Astrocyte (in vitro differentiated cells and primary cell): ENCODE results near the gene CAMK1D. TPM values are rescaled to one million over a fixed set of nuclear protein-coding genes. Genes with fewer than 3 reads are reported as not detected.

Source experiments
- DNase-seq: peaks from one replicate; pipeline ENCODE4 v3.0.0-alpha.2; 2010; ENCODE audit warnings: low read depth
- FAIRE-seq: peaks from 2 replicates; lab custom pipeline; 2011; peaks lifted over from hg19 to GRCh38; lab: Jason Lieb, UNC
- H2AFZ ChIP-seq: 2 replicates; pipeline ENCODE4 v1.6.0; 2012; ENCODE audit warnings: low read depth, low read length, inconsistent platforms
- H3K27ac ChIP-seq: 2 replicates; pipeline ENCODE4 v1.5.1; 2011; ENCODE audit warnings: low read depth, low read length, inconsistent platforms
- H3K27me3 ChIP-seq: 2 replicates; pipeline ENCODE4 v1.6.0; 2011; ENCODE audit warnings: low read length, inconsistent platforms; ENCODE audit not compliant: insufficient read depth
- H3K36me3 ChIP-seq: 2 replicates; pipeline ENCODE4 v1.5.1; 2011; ENCODE audit warnings: low read length, inconsistent platforms; ENCODE audit not compliant: insufficient read depth
- H3K4me1 ChIP-seq: 2 replicates; pipeline ENCODE4 v1.5.1; 2011; ENCODE audit warnings: low read length, inconsistent platforms; ENCODE audit not compliant: insufficient read depth
- H3K4me2 ChIP-seq: 2 replicates; pipeline ENCODE4 v1.6.0; 2012; ENCODE audit warnings: low read length, inconsistent platforms
- H3K4me3 ChIP-seq: 2 replicates; pipeline ENCODE4 v1.5.1; 2011; ENCODE audit warnings: low read depth, mild to moderate bottlenecking, low read length, inconsistent platforms; ENCODE audit not compliant: insufficient read depth
- H3K79me2 ChIP-seq: 2 replicates; pipeline ENCODE4 v1.6.0; 2012; ENCODE audit warnings: mild to moderate bottlenecking, low read length, inconsistent platforms; ENCODE audit not compliant: insufficient read depth
- H3K9ac ChIP-seq: 2 replicates; pipeline ENCODE4 v1.6.0; 2012; ENCODE audit warnings: mild to moderate bottlenecking, low read length, inconsistent platforms
- H3K9me3 ChIP-seq: 2 replicates; pipeline ENCODE4 v1.5.1; 2012; ENCODE audit warnings: low read depth, mild to moderate bottlenecking, low read length, inconsistent platforms; ENCODE audit not compliant: insufficient read depth
- H4K20me1 ChIP-seq: 2 replicates; pipeline ENCODE4 v1.6.0; 2012; ENCODE audit warnings: low read length, inconsistent platforms; ENCODE audit not compliant: insufficient read depth
- H3K27ac Mint-ChIP-seq: one replicate; pipeline ENCODE4 v1.8.0; 2021; ENCODE audit warnings: mild to moderate bottlenecking, mixed read lengths; ENCODE audit not compliant: unreplicated experiment
- H3K27me3 Mint-ChIP-seq: one replicate; pipeline ENCODE4 v1.8.0; 2021; ENCODE audit warnings: low read depth, mixed read lengths; ENCODE audit not compliant: unreplicated experiment
- H3K36me3 Mint-ChIP-seq: one replicate; pipeline ENCODE4 v1.8.0; 2021; ENCODE audit warnings: low read depth, mixed read lengths; ENCODE audit not compliant: unreplicated experiment
- H3K4me1 Mint-ChIP-seq: one replicate; pipeline ENCODE4 v1.8.0; 2021; ENCODE audit warnings: low read depth, mixed read lengths; ENCODE audit not compliant: unreplicated experiment
- H3K4me3 Mint-ChIP-seq: one replicate; pipeline ENCODE4 v1.8.0; 2021; ENCODE audit warnings: mild to moderate bottlenecking, moderate library complexity, mixed read lengths; ENCODE audit not compliant: unreplicated experiment
- H3K9me3 Mint-ChIP-seq: one replicate; pipeline ENCODE4 v1.8.0; 2021; ENCODE audit warnings: mild to moderate bottlenecking, mixed read lengths; ENCODE audit not compliant: unreplicated experiment
- EZH2 ChIP-seq: IDR thresholded peaks from 2 replicates; pipeline ENCODE4 v1.6.1; 2012; ENCODE audit warnings: mild to moderate bottlenecking, low read length, inconsistent platforms; ENCODE audit not compliant: insufficient read depth
- total RNA-seq: library from RNA; stranded (reverse); gene quantifications from 2 replicates; pipeline ENCODE4 v1.2.1, GENCODE V29; 2021
- TF ChIP-seq, protein P1 (sequence below): IDR thresholded peaks from 2 replicates; pipeline ENCODE4 v1.5.1; 2011; ENCODE audit warnings: low read depth, mild to moderate bottlenecking, inconsistent platforms, low read length, moderate library complexity; ENCODE audit not compliant: insufficient read depth

CAMK1D gene
- total RNA-seq, 1 donor from 2014 or later: 23.6 TPM

DNA sequence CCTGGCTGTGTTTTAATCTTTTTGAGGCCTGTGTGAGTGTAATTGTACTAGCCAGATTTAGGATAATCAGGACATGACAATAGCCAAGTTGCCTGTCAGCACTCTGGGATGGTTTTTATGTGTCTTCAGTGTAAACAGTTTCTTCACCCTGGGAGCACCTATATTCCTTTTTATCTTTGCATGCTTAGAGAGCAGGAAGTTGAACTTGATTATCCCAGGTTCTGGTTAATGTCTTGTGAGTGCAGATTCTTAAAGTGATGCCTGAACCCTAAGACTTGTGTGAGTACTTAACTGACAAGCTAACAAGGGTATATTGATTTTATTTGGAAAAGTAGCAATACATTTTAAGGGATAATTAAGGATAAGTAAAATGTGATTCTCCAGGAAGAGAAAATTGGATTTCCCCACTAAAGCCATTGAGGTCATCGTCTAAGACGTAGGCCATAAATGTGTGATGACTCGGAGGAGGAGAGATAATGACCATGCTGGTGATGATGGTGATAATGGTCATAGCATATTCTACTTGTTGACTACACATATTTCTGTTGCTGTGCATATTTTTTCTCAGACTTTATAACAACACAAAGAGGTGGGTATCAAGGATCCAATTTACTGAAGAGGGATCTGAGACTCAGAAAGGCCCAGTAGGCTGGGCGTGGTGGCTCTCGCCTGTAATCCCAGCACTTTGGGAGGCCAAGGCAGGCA lies 234.7 kb downstream of the CAMK1D start:
- Histone ChIP-seq H3K36me3 (no peaks in the 10 kb centered on the region), H2AFZ (no peak overlapping the region), H3K9me3 (no peaks in the 10 kb centered on the region), H3K79me2 (peaks cover 7% of the 10 kb centered on the region), H3K4me1 (peaks cover 4% of the 10 kb centered on the region), H4K20me1 (peaks cover 33% of the 10 kb centered on the region), H3K4me2 (no peak overlapping the region), H3K9ac (no peak overlapping the region), H3K27ac (no peak overlapping the region), H3K27me3 (no peaks in the 10 kb centered on the region), H3K4me3 (no peak overlapping the region)
- H3K27me3 Mint-ChIP-seq: no peaks in the 10 kb centered on the region
- DNase-seq (no peak), FAIRE-seq (no peak)
- TF ChIP-seq, protein P1, sequence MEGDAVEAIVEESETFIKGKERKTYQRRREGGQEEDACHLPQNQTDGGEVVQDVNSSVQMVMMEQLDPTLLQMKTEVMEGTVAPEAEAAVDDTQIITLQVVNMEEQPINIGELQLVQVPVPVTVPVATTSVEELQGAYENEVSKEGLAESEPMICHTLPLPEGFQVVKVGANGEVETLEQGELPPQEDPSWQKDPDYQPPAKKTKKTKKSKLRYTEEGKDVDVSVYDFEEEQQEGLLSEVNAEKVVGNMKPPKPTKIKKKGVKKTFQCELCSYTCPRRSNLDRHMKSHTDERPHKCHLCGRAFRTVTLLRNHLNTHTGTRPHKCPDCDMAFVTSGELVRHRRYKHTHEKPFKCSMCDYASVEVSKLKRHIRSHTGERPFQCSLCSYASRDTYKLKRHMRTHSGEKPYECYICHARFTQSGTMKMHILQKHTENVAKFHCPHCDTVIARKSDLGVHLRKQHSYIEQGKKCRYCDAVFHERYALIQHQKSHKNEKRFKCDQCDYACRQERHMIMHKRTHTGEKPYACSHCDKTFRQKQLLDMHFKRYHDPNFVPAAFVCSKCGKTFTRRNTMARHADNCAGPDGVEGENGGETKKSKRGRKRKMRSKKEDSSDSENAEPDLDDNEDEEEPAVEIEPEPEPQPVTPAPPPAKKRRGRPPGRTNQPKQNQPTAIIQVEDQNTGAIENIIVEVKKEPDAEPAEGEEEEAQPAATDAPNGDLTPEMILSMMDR: no peak
- TF ChIP-seq EZH2: no peak
- H3K36me3 Mint-ChIP-seq: peaks cover 3% of the 10 kb centered on the region
- peaks cover 2% of the 10 kb centered on the region for H3K4me1 Mint-ChIP-seq
- H3K4me3 Mint-ChIP-seq: no peak overlapping the region
- peaks cover 11% of the 10 kb centered on the region for H3K9me3 Mint-ChIP-seq
- no peak overlapping the region for H3K27ac Mint-ChIP-seq

DNA sequence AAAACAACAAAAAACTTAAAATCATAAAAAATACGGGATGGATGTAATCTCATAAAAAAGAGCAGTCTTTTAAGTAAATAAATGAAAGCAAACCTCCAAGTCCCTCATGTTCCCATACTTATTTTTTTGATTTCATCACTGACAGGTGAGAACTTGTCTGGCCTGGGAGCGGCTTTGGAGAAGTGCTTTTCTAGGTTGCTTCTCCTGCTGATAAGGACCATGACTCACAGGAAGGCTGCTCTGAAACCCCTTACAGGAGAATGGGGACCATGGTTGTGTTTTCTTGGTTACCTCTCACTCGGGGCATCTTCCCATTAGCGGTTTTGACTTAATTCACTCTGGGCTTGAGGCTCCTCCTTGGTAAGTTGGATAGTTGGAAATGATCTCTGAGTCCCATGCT lies 237.4 kb downstream of the CAMK1D start:
- H2AFZ ChIP-seq: no peak overlapping the region
- H3K27me3 ChIP-seq: no peaks in the 10 kb centered on the region
- H3K36me3 ChIP-seq: no peaks in the 10 kb centered on the region
- peaks cover 4% of the 10 kb centered on the region for H3K4me1 ChIP-seq
- H3K9ac ChIP-seq: no peak overlapping the region
- TF ChIP-seq, protein P1: no peak
- no peak for TF ChIP-seq EZH2
- H3K4me2 ChIP-seq: no peak overlapping the region
- no peaks in the 10 kb centered on the region for H3K27me3 Mint-ChIP-seq
- peaks cover 2% of the 10 kb centered on the region for H3K4me1 Mint-ChIP-seq
- H3K4me3 ChIP-seq: no peak overlapping the region
- H4K20me1 ChIP-seq: peaks cover 20% of the 10 kb centered on the region
- FAIRE-seq: no peak
- no peaks in the 10 kb centered on the region for H3K9me3 ChIP-seq
- DNase-seq: no peak
- no peaks in the 10 kb centered on the region for H3K36me3 Mint-ChIP-seq
- no peak overlapping the region for H3K27ac ChIP-seq
- no peak overlapping the region for H3K4me3 Mint-ChIP-seq
- H3K27ac Mint-ChIP-seq: no peak overlapping the region
- H3K79me2 ChIP-seq: peaks cover 7% of the 10 kb centered on the region
- peaks cover 7% of the 10 kb centered on the region for H3K9me3 Mint-ChIP-seq

DNA sequence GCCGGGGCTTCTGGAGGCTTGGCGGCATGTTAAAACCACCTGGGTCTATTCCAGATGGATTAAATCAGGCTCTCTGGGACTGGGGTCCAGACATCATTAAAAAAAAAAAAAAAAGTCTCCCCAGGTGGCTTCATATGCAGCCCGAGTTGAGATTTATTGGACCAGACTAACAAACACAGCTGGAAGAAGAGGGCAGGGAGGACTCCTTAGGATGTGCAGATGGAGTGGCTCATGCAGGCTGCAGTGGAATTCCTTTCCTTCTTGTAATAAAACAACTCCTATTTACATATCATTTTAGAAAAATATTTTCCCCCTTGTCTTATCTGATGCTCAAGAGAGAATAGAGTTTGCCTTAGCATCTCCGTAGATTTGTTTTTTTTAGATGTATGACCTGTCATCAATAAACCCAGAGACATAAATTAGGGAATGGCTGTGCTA lies 238.1 kb downstream of the CAMK1D start:
- Mint-ChIP-seq H3K4me1 (peaks cover 2% of the 10 kb centered on the region), H3K4me3 (no peak overlapping the region), H3K27me3 (no peaks in the 10 kb centered on the region), H3K9me3 (peaks cover 2% of the 10 kb centered on the region), H3K36me3 (peaks cover 1% of the 10 kb centered on the region), H3K27ac (no peak overlapping the region)
- H4K20me1 ChIP-seq: peaks cover 24% of the 10 kb centered on the region
- no peaks in the 10 kb centered on the region for H3K27me3 ChIP-seq
- FAIRE-seq (no peak), DNase-seq (no peak)
- H3K4me2 ChIP-seq: peak overlapping the region; percentile 61
- no peak overlapping the region for H3K9ac ChIP-seq
- H3K4me3 ChIP-seq: no peak overlapping the region
- no peaks in the 10 kb centered on the region for H3K36me3 ChIP-seq
- H3K9me3 ChIP-seq: no peaks in the 10 kb centered on the region
- peaks cover 7% of the 10 kb centered on the region for H3K79me2 ChIP-seq
- H3K4me1 ChIP-seq: peaks cover 4% of the 10 kb centered on the region
- no peak overlapping the region for H2AFZ ChIP-seq
- H3K27ac ChIP-seq: no peak overlapping the region
- TF ChIP-seq, protein P1: no peak
- no peak for TF ChIP-seq EZH2
